HepG2 (cell line): ENCODE data around the gene TBX6. TPM values are rescaled to one million over a fixed set of nuclear protein-coding genes. Genes with fewer than 3 reads are reported as not detected.
A peak's percentile ranks its signal among the peaks of the same experiment; 100 is the strongest.

Experiments
- ERF ChIP-seq: IDR thresholded peaks from 2 replicates; pipeline ENCODE4 v1.6.1; 2018; ENCODE audit warnings: missing biosample characterization, missing genetic modification reagents
- GRHL1 ChIP-seq: sonication (generic); formaldehyde crosslinking; conservative IDR thresholded peaks from 2 replicates; pipeline ENCODE4 v1.8.0; 2022; ENCODE audit warnings: missing genetic modification reagents
- JUN ChIP-seq: sonication (generic); formaldehyde crosslinking; IDR thresholded peaks from 2 replicates; pipeline ENCODE4 v1.4.0; 2020; ENCODE audit warnings: mild to moderate bottlenecking, missing genetic modification reagents
- MEIS2 ChIP-seq: sonication (generic); formaldehyde crosslinking; IDR thresholded peaks from 2 replicates; pipeline ENCODE4 v1.9.0; 2021; ENCODE audit warnings: mild to moderate bottlenecking, missing genetic modification reagents
- PLRG1 ChIP-seq: fragments of 450-650 bp; conservative IDR thresholded peaks from 2 replicates; pipeline ENCODE4 v1.6.1; 2016
- SOX6 ChIP-seq, 2 experiments: fragments of 450-650 bp in 1 of 2; sonication (generic) in 1 of 2; formaldehyde crosslinking in 1 of 2; IDR thresholded peaks; 2 replicates each; pipeline versions ENCODE4 v1.4.0 to v1.6.1; 2017 to 2020; ENCODE audit warnings: antibody characterized with exemption in 1 of 2, mild to moderate bottlenecking in 1 of 2, missing genetic modification reagents in 1 of 2
- TEAD3 ChIP-seq: optimal IDR thresholded peaks from 2 replicates; pipeline ENCODE3; 2016; ENCODE audit warnings: borderline replicate concordance
- ZNF407 ChIP-seq: sonication (generic); formaldehyde crosslinking; IDR thresholded peaks from one replicate; pipeline ENCODE4 v1.5.1; 2020; ENCODE audit warnings: mild to moderate bottlenecking, missing genetic modification reagents; ENCODE audit errors: not compliant biosample characterization
- ZNF629 ChIP-seq: sonication (generic); formaldehyde crosslinking; conservative IDR thresholded peaks from 2 replicates; pipeline ENCODE4 v1.5.0; 2020; ENCODE audit warnings: missing genetic modification reagents
- polyA plus RNA-seq, 8 experiments: library from polyadenylated mRNA; depleted of rRNA in 3 of 8; stranded (reverse) in 7 of 8; unstranded in 1 of 8; fragments of >200 nt; fragmentation: Illumina TruSeq in 4 of 8; extraction: Trizol in 4 of 8; gene quantifications; 2 replicates each; pipeline versions ENCODE4 v1.2.1 to v1.2.3, GENCODE V29; 2011 to 2016; ENCODE audit warnings: low read depth in 4 of 8, missing spikeins in 1 of 8, mixed read lengths in 1 of 8; ENCODE audit not compliant: insufficient read depth in 1 of 8
- total RNA-seq, 5 experiments: library from RNA; depleted of rRNA; stranded (reverse); fragments of >200 nt; fragmentation: Illumina TruSeq; extraction: Trizol; gene quantifications; 2 replicates each; pipeline ENCODE4 v1.2.3, GENCODE V29; 2016; ENCODE audit warnings: low read depth in 1 of 5
- TF ChIP-seq, protein P1 (sequence below): sonication (generic); formaldehyde crosslinking; conservative IDR thresholded peaks from 2 replicates; pipeline ENCODE4 v1.8.0; 2022; ENCODE audit warnings: mild to moderate bottlenecking, moderate library complexity, missing genetic modification reagents
- TF ChIP-seq, protein P2 (sequence below): sonication (generic); formaldehyde crosslinking; IDR thresholded peaks from 2 replicates; pipeline ENCODE4 v1.5.0; 2020; ENCODE audit warnings: mild to moderate bottlenecking, missing genetic modification reagents
- TF ChIP-seq, protein P3 (sequence below): sonication (generic); formaldehyde crosslinking; IDR thresholded peaks from 2 replicates; pipeline ENCODE4 v1.8.0; 2022; ENCODE audit warnings: mild to moderate bottlenecking, missing genetic modification reagents, moderate library complexity

TBX6 gene
- total and polyA plus RNA-seq, 2 of the 13 experiments (the other 11 are each of a cell fraction or from before 2014, with no cell fraction given) = 0.24 to 0.42 TPM

DNA sequence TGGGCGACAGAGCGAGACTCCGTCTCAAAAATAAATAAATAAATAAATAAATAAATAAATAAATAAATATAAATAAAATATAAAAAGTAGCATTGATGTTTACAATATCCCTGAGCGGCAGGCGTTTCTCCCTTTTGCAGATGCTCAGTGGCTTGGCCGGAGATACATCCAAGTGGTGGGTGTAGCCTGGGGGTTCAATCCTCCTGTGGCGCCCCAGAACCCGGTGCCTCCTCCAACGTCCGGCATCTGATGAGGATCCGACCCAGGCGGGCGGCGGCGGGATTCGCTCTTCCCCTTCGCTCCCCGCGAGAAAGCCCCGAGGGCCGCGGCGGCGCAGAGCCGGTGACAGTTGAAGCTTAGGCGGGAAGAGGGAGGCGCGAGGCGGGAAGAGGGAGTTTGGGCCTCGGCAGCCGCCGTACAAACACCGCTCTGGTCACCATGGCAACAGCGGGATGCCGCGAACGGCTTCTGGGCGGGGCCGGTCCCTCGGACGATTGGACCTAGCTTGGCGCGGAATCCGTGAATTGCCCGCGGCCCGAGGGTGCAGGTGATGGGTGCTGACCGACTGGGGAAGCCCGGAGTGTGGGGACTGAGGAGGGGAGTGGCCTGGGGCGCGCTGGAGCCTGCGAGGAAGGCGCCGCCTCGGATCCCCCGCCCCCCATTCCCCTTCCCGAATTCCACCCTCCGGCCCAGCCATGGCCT is 38.9 kb downstream of the TBX6 start (continued):
- TF ChIP-seq GRHL1 (CRISPR knock-in tag) (no peak), ZNF407 (CRISPR knock-in tag) (peak; percentile 85), TEAD3 (peak; percentile 91), JUN (CRISPR knock-in tag) (peak; percentile 85; the same call in 1 of the 2 replicates), SOX6 (IDR thresholded peaks at IDR 0.05) (no peak), SOX6 (CRISPR knock-in tag; IDR thresholded peaks at IDR 0.05) (peak; percentile 73), ZNF629 (CRISPR knock-in tag) (0 out of 2 replicates have a peak, but pooled peaks have one; percentile 40), PLRG1 (no peak), ERF (peak; percentile 97), MEIS2 (CRISPR knock-in tag) (peak; percentile 97)
- TF ChIP-seq, protein P1, sequence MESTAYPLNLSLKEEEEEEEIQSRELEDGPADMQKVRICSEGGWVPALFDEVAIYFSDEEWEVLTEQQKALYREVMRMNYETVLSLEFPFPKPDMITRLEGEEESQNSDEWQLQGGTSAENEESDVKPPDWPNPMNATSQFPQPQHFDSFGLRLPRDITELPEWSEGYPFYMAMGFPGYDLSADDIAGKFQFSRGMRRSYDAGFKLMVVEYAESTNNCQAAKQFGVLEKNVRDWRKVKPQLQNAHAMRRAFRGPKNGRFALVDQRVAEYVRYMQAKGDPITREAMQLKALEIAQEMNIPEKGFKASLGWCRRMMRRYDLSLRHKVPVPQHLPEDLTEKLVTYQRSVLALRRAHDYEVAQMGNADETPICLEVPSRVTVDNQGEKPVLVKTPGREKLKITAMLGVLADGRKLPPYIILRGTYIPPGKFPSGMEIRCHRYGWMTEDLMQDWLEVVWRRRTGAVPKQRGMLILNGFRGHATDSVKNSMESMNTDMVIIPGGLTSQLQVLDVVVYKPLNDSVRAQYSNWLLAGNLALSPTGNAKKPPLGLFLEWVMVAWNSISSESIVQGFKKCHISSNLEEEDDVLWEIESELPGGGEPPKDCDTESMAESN (CRISPR knock-in tag) = peak; percentile 91
- TF ChIP-seq, protein P2, sequence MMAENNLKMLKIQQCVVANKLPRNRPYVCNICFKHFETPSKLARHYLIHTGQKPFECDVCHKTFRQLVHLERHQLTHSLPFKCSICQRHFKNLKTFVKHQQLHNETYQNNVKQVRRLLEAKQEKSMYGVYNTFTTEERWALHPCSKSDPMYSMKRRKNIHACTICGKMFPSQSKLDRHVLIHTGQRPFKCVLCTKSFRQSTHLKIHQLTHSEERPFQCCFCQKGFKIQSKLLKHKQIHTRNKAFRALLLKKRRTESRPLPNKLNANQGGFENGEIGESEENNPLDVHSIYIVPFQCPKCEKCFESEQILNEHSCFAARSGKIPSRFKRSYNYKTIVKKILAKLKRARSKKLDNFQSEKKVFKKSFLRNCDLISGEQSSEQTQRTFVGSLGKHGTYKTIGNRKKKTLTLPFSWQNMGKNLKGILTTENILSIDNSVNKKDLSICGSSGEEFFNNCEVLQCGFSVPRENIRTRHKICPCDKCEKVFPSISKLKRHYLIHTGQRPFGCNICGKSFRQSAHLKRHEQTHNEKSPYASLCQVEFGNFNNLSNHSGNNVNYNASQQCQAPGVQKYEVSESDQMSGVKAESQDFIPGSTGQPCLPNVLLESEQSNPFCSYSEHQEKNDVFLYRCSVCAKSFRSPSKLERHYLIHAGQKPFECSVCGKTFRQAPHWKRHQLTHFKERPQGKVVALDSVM (CRISPR knock-in tag) = peak; percentile 62; the same call in 1 of the 2 replicates
- TF ChIP-seq, protein P3, sequence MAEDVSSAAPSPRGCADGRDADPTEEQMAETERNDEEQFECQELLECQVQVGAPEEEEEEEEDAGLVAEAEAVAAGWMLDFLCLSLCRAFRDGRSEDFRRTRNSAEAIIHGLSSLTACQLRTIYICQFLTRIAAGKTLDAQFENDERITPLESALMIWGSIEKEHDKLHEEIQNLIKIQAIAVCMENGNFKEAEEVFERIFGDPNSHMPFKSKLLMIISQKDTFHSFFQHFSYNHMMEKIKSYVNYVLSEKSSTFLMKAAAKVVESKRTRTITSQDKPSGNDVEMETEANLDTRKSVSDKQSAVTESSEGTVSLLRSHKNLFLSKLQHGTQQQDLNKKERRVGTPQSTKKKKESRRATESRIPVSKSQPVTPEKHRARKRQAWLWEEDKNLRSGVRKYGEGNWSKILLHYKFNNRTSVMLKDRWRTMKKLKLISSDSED (CRISPR knock-in tag) = no peak
